SK-N-DZ (cell line): ENCODE measurements around the gene TECRL. TPM values are rescaled to one million over a fixed set of nuclear protein-coding genes. Genes with fewer than 3 reads are reported as not detected.
A peak's percentile ranks its signal among the peaks of the same experiment; 100 is the strongest.

Experiments used
- DNase-seq: peaks from one replicate; pipeline ENCODE4 v3.0.0-alpha.2; 2015; ENCODE audit warnings: low spot score
- polyA plus RNA-seq, 2 experiments: library from polyadenylated mRNA; depleted of rRNA; stranded (reverse); fragments of >200 nt; gene quantifications; 2 replicates each; pipeline ENCODE4 v1.2.3, GENCODE V29; 2014

TECRL gene
- polyA plus RNA-seq (2014; cell fraction: cytosol; rRNA removed), result not detected in 2 replicates
- polyA plus RNA-seq (2014; cell fraction: nucleus; rRNA removed), result not detected in 2 replicates

DNA sequence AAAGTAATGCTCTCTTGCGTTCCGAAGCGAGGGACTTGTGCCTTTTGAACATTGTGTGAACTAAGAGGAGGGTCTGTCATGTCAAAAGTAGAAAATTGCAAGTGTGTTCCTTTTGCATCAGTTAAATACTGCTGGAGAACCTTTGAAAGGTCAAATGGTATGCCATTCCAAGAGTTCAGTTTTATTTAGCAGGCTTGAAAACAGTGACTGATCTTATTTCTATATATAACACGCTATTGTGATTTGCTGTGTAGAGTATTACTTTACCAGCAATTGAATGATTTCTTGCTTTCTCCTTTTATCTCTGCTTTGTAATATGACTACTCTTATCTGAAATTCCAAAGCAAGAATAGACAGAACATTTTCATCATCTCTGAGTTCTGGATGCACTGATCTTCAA lies at the start of gene TECRL:
Gene TECRL (minus strand): TSS at position 151 of the 400 bp plus-strand sequence. CDS start 99 bp downstream, at position 52.
- DNase-seq, result no peak

GRCh38 chr4:64432674-64433073 lies 23.4 kb upstream of the TECRL start:
- no peak for DNase-seq

DNA sequence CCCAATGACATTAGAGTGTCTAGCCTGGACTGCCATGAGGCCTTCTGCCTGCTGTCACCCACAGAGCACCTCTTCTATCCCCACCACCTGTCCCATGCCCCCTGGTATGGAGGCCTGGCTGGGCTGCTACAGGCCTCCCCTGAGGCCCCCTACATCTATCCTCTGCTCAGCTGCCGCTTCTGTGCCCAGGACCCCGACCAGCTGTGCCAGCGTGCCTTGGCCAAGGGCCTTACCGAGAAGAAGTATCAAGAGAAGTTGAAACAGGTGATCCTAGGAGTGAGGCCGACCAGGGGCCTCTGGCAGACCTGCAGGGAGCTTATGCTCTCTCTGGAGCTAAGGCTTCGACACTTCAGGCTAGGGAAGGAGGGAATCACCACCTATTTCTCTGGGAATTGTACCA lies 21.7 kb upstream of the TECRL start:
- no peak for DNase-seq

GRCh38 chr4:64417974-64418373 lies 8.7 kb upstream of the TECRL start:
- no peak for DNase-seq

DNA sequence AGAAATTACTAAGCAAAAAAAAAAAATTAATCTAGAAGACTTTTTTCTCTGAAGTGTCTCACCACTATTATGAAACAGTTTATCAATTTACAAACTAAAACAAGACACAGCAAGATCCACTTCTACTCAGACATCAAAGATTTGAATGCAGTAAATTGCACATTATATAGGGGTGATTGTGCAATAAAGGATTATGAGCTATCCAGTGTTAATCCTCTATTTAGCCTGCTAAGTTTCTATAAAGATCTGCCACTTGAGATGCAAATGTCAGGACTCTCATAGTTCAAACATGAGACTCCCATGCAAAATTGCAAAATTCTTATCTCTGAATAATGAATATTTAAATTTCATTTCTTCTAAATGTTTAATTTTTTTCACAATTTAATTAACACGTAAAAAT lies 2.2 kb downstream of the TECRL start:
- no peak for DNase-seq

DNA sequence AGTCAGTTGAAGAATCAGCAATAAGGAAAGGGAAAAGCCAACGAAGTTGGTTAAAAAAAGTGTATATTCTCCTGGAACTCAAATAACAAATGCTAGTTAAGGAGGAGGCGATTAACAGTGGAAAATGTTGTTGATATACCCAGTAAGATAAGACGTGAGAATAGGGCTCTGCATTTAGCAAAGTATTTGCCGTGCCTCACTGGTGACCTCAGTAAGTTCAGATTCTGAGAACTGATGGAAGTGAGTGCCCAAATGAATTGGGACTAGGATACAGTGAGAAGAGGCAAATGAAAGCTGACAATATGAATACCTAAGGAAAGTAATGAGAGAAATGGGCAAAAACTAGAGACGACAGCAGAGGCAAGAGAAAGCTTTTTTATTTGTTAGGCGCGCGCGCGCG lies 3.5 kb downstream of the TECRL start:
- no peak for DNase-seq

- no peak for DNase-seq
These were observed 6.6 kb downstream of the TECRL start for GRCh38 chr4:64402684-64403083.

GRCh38 chr4:64399313-64400109 lies 9.7 kb downstream of the TECRL start:
- DNase-seq, result no peak

GRCh38 chr4:64394469-64394868 lies 14.8 kb downstream of the TECRL start:
- no peak for DNase-seq

GRCh38 chr4:64388252-64388651 lies 21.0 kb downstream of the TECRL start:
- no peak for DNase-seq

DNA sequence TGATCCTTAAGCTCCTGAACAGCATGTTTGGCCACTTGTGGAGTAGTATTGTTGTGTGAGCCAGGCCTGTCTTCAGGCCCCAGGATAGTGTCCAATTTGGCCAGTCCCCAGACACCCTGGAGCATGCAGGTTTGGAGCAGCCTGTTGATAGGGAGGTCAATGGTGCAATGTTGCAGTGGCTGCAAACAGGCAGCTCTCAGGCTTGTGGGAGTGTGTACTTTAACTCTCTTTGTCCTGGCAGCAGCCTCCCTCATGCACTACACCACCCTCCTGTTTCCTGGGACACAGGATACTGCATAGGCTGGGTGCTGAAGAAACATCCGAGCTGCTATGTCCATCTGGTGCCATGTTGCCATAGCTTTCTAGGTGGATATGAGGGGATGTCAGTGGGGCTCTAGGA lies 24.0 kb downstream of the TECRL start:
- DNase-seq, result no peak

DNA sequence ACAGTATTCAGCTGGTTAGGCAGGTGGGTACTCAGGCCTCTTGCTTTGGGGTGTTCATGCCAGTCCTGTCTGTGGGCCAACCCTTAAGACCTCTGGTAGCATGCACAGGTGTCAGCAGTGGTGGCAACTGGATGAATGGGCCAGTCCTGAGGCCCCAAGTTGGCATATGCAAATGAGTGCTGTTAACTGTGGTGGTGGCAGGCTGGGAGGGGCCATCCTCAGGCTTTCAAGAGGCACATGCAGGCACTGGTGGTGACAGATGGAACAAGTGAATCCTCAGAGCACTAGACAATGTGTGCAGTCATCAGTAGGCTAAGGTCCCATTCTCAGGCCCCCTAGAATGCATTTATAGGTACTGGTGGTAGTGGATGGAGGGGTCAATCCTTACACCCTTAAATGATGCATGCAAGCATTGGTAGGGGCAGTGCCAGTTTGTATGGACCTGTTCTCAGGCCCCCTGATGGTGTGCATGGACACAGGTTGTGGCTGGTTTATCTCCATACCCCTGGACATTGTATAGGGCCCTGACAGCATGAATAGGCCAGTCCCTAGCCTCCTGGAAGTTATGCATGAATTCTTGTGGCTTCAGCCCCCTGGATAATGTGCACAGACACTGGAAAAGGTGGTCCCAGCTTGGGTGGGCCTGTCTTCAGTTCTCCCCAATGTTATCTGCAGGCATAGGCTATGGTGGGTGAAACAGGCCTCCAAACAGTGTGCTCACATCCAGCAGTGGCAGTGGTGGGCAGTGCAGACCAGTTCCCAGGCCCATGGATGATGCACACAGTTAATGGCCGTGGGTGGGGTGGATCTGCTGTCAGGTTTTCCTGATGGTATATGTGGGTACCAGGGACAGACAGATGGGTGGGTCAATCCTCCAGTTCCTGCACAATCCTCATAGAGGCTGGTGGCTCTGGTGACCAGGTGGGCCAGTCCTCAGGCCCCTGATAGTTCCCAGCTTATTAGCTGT lies 24.7 kb downstream of the TECRL start:
- DNase-seq, result no peak

- no peak for DNase-seq
These were observed 40.5 kb downstream of the TECRL start for GRCh38 chr4:64368741-64369140.

DNA sequence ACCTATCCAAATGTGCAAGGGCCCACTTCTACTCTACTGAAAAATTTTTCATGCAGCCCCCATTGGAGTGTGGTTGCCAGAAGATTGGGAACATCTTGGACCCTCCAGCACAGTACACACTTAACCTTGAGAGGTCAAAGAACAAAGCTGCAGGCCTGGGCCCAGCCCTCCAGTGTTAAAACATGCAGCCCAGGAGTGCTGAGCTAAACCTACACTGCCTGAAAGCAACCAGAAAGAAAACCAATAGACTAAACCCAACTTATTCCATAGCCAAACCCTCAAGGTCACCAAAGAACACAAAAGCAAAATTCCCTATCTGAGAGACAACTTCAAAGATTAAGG lies 47.9 kb downstream of the TECRL start:
- no peak for DNase-seq

DNA sequence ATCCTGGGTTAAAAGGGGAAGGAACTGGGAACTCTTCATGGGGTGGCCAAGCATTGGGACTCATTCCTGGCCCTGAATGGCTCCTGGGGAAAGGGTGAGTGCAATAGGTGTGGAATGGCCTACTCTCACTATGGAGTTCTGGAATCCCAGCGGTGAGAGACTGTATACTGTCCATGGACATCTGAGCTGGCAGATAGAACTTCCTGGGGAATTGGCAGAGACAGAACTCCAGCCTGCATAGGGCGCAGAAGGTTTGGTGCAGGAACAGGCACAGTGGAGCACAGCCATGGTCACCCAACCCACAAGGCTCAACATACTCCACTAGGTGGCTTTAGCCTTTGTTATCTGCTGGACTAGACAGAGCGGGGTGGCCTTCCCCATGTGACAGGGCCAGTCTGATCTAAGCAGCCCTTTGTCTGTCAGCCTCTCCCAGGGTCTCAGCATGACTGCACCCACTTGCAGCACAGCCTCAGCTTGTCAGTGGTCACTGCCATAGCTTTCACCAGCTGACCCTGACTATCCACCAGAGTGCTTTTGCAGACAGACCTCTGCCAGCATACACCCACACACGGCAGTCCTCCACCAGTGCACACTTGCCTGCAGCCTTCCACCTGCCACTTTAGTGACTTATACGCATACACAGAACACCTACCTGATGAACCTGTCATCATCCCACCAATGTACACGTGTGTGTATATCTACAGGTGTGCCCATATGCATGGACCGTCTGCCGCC lies 48.4 kb downstream of the TECRL start:
- DNase-seq, result no peak

- DNase-seq, result peak; percentile 29
These were observed 49.8 kb downstream of the TECRL start for GRCh38 chr4:64359489-64359888.

DNA sequence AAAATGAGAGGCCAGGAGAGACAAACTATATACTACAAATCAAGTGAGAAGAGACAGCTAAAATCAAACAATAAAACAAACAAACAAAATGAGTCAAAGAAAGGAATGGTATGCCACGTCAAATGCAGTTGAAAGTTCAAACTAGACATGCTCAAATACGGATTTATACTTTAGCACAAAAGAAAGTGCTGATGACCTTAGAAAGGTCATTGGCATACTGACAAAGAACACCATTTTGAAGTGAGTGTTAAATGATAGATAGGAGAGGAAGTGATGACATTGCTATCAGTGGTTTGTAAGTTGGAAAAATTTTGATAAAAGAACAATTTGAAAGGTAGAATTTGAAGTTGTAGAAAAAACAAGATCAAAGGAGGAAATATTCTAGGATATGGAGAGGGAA lies 55.3 kb downstream of the TECRL start:
- no peak for DNase-seq

GRCh38 chr4:64341711-64342110 lies 67.5 kb downstream of the TECRL start:
- DNase-seq, result peak; percentile 37

DNA sequence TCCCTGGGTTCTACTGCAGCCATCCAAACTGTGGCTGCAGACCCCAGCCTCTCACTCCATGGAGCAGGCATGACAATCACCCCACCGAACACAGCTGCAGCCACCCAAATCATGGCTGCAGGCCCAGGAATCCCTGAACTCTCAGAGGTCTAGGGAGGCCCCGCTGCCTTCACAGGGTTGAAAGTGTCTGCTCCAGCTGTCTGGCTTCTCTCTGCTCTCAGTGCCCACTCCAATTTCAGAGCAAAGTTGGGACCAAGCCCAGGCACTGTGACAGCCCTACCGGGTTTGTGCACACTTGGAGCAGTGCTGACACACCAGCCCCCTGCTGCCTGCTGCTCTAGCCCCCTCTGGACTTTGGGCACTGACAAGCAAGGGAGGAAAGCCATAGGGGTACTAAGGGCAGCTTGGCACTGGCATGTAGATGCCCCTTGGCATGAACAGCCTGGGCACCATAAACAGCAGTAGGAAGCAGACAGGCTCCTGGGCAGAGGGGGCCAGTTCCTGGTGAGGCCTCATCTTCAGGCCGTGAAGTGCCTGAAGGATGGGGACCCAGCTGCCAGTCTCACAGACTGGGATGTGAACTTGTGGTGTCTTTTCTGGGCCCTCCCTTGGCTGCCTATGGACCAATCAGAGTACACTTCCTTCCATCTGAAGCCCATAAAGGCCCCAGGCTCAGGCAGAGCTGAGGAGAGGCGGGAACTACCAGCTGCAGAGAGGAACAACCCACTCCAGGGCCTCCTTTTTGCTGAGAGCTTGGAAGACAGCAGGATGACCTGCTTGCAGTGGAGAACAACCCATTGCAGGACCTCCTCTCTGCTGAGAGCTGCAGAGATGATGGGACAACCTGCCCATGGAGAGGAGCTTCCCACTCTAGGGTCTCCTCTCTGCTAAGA lies 68.8 kb downstream of the TECRL start:
- no peak for DNase-seq

GRCh38 chr4:64334964-64335363 lies 74.3 kb downstream of the TECRL start:
- DNase-seq, result no peak

GRCh38 chr4:64330143-64330542 lies 79.1 kb downstream of the TECRL start:
- DNase-seq, result no peak
